H1 (cell line): ENCODE measurements around the gene MYO7B. TPM values are rescaled to one million over a fixed set of nuclear protein-coding genes. Genes with fewer than 3 reads are reported as not detected.

Source experiments
- MAFK ChIP-seq: IDR thresholded peaks from 2 replicates; pipeline ENCODE4 v1.6.1; 2012; ENCODE audit warnings: low read depth, mild to moderate bottlenecking, improper control_type of control experiment, low read length
- polyA plus RNA-seq, 7 experiments: library from polyadenylated mRNA; depleted of rRNA in 3 of 7; stranded (reverse) in 5 of 7; unstranded in 2 of 7; fragments of >200 nt in 5 of 7; fragments of 200-250 nt in 2 of 7; gene quantifications; 1 replicate in 5 of 7; 2 replicates in 1 of 7; 4 replicates in 1 of 7; pipeline versions ENCODE4 v1.2.1 to v1.2.3, GENCODE V29; 2011 to 2013; ENCODE audit warnings: missing spikeins in 2 of 7, mixed read lengths in 2 of 7
- total RNA-seq: library from RNA; stranded (reverse); fragmentation: NEBNext Ultra II Directional; extraction: Animal tissue kit (Norgen Biotek cat#: 25700); gene quantifications from 2 replicates; pipeline ENCODE4 v1.2.1, GENCODE V29; 2021
- TF ChIP-seq, protein P1 (sequence below): fragments of 300-600 bp; sonication (generic); IDR thresholded peaks from 2 replicates; pipeline ENCODE4 v1.7.1; 2012; ENCODE audit warnings: low read length, moderate library complexity, mild to moderate bottlenecking, inconsistent platforms; ENCODE audit not compliant: insufficient replicate concordance

The MYO7B gene
- total and polyA plus RNA-seq, 2 of the 8 experiments (the other 6 are each of a cell fraction or from before 2014, with no cell fraction given), result not detected

DNA sequence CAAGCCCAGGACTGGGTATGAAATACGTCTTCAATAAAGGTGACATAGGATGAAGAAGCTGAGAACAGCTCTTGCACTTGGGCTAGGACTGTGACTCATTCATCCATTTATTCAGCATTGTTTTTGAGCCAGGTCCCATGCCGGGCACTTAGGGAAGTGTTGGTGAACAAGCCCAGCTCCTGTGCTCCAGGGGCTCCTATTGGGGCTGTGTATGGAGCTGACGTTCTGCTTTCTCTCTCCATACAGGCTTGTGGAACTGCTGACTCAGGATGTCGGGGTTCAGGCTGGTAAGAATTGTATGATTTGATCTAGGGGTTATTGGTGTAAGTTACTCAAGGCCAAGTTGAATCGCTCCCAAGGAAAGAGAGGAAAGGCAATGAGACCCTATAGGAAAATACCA, 24.0 kb downstream of the MYO7B start (continued):
- TF ChIP-seq, protein P1, sequence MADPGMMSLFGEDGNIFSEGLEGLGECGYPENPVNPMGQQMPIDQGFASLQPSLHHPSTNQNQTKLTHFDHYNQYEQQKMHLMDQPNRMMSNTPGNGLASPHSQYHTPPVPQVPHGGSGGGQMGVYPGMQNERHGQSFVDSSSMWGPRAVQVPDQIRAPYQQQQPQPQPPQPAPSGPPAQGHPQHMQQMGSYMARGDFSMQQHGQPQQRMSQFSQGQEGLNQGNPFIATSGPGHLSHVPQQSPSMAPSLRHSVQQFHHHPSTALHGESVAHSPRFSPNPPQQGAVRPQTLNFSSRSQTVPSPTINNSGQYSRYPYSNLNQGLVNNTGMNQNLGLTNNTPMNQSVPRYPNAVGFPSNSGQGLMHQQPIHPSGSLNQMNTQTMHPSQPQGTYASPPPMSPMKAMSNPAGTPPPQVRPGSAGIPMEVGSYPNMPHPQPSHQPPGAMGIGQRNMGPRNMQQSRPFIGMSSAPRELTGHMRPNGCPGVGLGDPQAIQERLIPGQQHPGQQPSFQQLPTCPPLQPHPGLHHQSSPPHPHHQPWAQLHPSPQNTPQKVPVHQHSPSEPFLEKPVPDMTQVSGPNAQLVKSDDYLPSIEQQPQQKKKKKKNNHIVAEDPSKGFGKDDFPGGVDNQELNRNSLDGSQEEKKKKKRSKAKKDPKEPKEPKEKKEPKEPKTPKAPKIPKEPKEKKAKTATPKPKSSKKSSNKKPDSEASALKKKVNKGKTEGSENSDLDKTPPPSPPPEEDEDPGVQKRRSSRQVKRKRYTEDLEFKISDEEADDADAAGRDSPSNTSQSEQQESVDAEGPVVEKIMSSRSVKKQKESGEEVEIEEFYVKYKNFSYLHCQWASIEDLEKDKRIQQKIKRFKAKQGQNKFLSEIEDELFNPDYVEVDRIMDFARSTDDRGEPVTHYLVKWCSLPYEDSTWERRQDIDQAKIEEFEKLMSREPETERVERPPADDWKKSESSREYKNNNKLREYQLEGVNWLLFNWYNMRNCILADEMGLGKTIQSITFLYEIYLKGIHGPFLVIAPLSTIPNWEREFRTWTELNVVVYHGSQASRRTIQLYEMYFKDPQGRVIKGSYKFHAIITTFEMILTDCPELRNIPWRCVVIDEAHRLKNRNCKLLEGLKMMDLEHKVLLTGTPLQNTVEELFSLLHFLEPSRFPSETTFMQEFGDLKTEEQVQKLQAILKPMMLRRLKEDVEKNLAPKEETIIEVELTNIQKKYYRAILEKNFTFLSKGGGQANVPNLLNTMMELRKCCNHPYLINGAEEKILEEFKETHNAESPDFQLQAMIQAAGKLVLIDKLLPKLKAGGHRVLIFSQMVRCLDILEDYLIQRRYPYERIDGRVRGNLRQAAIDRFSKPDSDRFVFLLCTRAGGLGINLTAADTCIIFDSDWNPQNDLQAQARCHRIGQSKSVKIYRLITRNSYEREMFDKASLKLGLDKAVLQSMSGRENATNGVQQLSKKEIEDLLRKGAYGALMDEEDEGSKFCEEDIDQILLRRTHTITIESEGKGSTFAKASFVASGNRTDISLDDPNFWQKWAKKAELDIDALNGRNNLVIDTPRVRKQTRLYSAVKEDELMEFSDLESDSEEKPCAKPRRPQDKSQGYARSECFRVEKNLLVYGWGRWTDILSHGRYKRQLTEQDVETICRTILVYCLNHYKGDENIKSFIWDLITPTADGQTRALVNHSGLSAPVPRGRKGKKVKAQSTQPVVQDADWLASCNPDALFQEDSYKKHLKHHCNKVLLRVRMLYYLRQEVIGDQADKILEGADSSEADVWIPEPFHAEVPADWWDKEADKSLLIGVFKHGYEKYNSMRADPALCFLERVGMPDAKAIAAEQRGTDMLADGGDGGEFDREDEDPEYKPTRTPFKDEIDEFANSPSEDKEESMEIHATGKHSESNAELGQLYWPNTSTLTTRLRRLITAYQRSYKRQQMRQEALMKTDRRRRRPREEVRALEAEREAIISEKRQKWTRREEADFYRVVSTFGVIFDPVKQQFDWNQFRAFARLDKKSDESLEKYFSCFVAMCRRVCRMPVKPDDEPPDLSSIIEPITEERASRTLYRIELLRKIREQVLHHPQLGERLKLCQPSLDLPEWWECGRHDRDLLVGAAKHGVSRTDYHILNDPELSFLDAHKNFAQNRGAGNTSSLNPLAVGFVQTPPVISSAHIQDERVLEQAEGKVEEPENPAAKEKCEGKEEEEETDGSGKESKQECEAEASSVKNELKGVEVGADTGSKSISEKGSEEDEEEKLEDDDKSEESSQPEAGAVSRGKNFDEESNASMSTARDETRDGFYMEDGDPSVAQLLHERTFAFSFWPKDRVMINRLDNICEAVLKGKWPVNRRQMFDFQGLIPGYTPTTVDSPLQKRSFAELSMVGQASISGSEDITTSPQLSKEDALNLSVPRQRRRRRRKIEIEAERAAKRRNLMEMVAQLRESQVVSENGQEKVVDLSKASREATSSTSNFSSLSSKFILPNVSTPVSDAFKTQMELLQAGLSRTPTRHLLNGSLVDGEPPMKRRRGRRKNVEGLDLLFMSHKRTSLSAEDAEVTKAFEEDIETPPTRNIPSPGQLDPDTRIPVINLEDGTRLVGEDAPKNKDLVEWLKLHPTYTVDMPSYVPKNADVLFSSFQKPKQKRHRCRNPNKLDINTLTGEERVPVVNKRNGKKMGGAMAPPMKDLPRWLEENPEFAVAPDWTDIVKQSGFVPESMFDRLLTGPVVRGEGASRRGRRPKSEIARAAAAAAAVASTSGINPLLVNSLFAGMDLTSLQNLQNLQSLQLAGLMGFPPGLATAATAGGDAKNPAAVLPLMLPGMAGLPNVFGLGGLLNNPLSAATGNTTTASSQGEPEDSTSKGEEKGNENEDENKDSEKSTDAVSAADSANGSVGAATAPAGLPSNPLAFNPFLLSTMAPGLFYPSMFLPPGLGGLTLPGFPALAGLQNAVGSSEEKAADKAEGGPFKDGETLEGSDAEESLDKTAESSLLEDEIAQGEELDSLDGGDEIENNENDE, result no peak
- 0 out of 2 replicates have a peak, but pooled peaks have one; percentile 25 for TF ChIP-seq MAFK
